ENCODE results near the gene ST8SIA4. TPM values are rescaled to one million over a fixed set of nuclear protein-coding genes. Genes with fewer than 3 reads are reported as not detected.

Gene ST8SIA4
- total RNA-seq, 1 donor from 2014 or later = 0.59 TPM

- no peak for TF ChIP-seq EZH2 (IDR thresholded peaks at IDR 0.05; ENCODE audit: insufficient read depth, low read length)
- TF ChIP-seq CTCF (IDR thresholded peaks at IDR 0.05; ENCODE audit: insufficient read depth, low read depth, low read length) = no peak
- Histone ChIP-seq H2AFZ (ENCODE audit: low read depth, low read length) (no peak overlapping the region), H3K9me3 (ENCODE audit: insufficient read depth, low read depth, low read length) (no peaks in the 10 kb centered on the region), H3K4me3 (ENCODE audit: insufficient read depth, low read depth, low read length) (no peak overlapping the region), H3K79me2 (ENCODE audit: insufficient read depth, low read length) (no peaks in the 10 kb centered on the region), H3K27ac (ENCODE audit: low read depth, low read length) (no peak overlapping the region), H3K36me3 (ENCODE audit: insufficient read depth, low read length) (no peaks in the 10 kb centered on the region), H4K20me1 (ENCODE audit: insufficient read depth, low read length) (no peaks in the 10 kb centered on the region), H3K9ac (ENCODE audit: low read length) (no peak overlapping the region), H3K4me1 (ENCODE audit: insufficient read depth, low read length) (peaks cover 3% of the 10 kb centered on the region), H3K27me3 (ENCODE audit: insufficient read depth, low read length) (no peaks in the 10 kb centered on the region), H3K4me2 (ENCODE audit: low read length) (no peak overlapping the region)
- Mint-ChIP-seq H3K27ac (ENCODE audit: unreplicated experiment) (no peak overlapping the region), H3K4me1 (ENCODE audit: low read depth, unreplicated experiment) (peaks cover 5% of the 10 kb centered on the region), H3K36me3 (ENCODE audit: low read depth, unreplicated experiment) (no peaks in the 10 kb centered on the region), H3K27me3 (ENCODE audit: low read depth, unreplicated experiment) (no peaks in the 10 kb centered on the region), H3K4me3 (ENCODE audit: unreplicated experiment) (no peak overlapping the region), H3K9me3 (ENCODE audit: unreplicated experiment) (no peaks in the 10 kb centered on the region)
- DNase-seq (ENCODE audit: low read depth) (no peak), FAIRE-seq (no peak)
Observed at GRCh38 chr5:100772548-100772947, 130.5 kb downstream of the ST8SIA4 start.

GRCh38 chr5:100772006-100772405, 131.1 kb downstream of the ST8SIA4 start:
- no peaks in the 10 kb centered on the region for H3K36me3 ChIP-seq (ENCODE audit: insufficient read depth, low read length)
- no peak overlapping the region for H2AFZ ChIP-seq (ENCODE audit: low read depth, low read length)
- H4K20me1 ChIP-seq (ENCODE audit: insufficient read depth, low read length) = no peaks in the 10 kb centered on the region
- Mint-ChIP-seq H3K4me1 (ENCODE audit: low read depth, unreplicated experiment) (peaks cover 4% of the 10 kb centered on the region), H3K4me3 (ENCODE audit: unreplicated experiment) (no peak overlapping the region), H3K9me3 (ENCODE audit: unreplicated experiment) (no peaks in the 10 kb centered on the region), H3K27ac (ENCODE audit: unreplicated experiment) (no peak overlapping the region), H3K27me3 (ENCODE audit: low read depth, unreplicated experiment) (no peaks in the 10 kb centered on the region), H3K36me3 (ENCODE audit: low read depth, unreplicated experiment) (no peaks in the 10 kb centered on the region)
- no peak for FAIRE-seq
- H3K4me3 ChIP-seq (ENCODE audit: insufficient read depth, low read depth, low read length) = no peak overlapping the region
- TF ChIP-seq CTCF (IDR thresholded peaks at IDR 0.05; ENCODE audit: insufficient read depth, low read depth, low read length) = no peak
- TF ChIP-seq EZH2 (IDR thresholded peaks at IDR 0.05; ENCODE audit: insufficient read depth, low read length) = no peak
- no peak overlapping the region for H3K4me2 ChIP-seq (ENCODE audit: low read length)
- no peaks in the 10 kb centered on the region for H3K4me1 ChIP-seq (ENCODE audit: insufficient read depth, low read length)
- no peaks in the 10 kb centered on the region for H3K9me3 ChIP-seq (ENCODE audit: insufficient read depth, low read depth, low read length)
- H3K27me3 ChIP-seq (ENCODE audit: insufficient read depth, low read length) = no peaks in the 10 kb centered on the region
- no peak overlapping the region for H3K9ac ChIP-seq (ENCODE audit: low read length)
- H3K79me2 ChIP-seq (ENCODE audit: insufficient read depth, low read length) = no peaks in the 10 kb centered on the region
- no peak for DNase-seq (ENCODE audit: low read depth)
- no peak overlapping the region for H3K27ac ChIP-seq (ENCODE audit: low read depth, low read length)

- no peaks in the 10 kb centered on the region for H3K9me3 Mint-ChIP-seq (ENCODE audit: unreplicated experiment)
- FAIRE-seq = no peak
- H3K36me3 ChIP-seq (ENCODE audit: insufficient read depth, low read length) = no peaks in the 10 kb centered on the region
Observed at GRCh38 chr5:100771181-100771580, 131.9 kb downstream of the ST8SIA4 start.

More at GRCh38 chr5:100771181-100771580, 131.9 kb downstream of the ST8SIA4 start:
- Histone ChIP-seq H3K4me3 (ENCODE audit: insufficient read depth, low read depth, low read length) (no peak overlapping the region), H3K4me1 (ENCODE audit: insufficient read depth, low read length) (no peaks in the 10 kb centered on the region), H3K4me2 (ENCODE audit: low read length) (no peak overlapping the region), H3K79me2 (ENCODE audit: insufficient read depth, low read length) (no peaks in the 10 kb centered on the region), H3K9ac (ENCODE audit: low read length) (no peak overlapping the region), H3K27ac (ENCODE audit: low read depth, low read length) (no peak overlapping the region), H3K9me3 (ENCODE audit: insufficient read depth, low read depth, low read length) (no peaks in the 10 kb centered on the region), H4K20me1 (ENCODE audit: insufficient read depth, low read length) (no peaks in the 10 kb centered on the region), H3K27me3 (ENCODE audit: insufficient read depth, low read length) (no peaks in the 10 kb centered on the region), H2AFZ (ENCODE audit: low read depth, low read length) (no peak overlapping the region)
- Mint-ChIP-seq H3K36me3 (ENCODE audit: low read depth, unreplicated experiment) (no peaks in the 10 kb centered on the region), H3K27me3 (ENCODE audit: low read depth, unreplicated experiment) (no peaks in the 10 kb centered on the region), H3K4me1 (ENCODE audit: low read depth, unreplicated experiment) (no peaks in the 10 kb centered on the region), H3K4me3 (ENCODE audit: unreplicated experiment) (no peak overlapping the region), H3K27ac (ENCODE audit: unreplicated experiment) (no peak overlapping the region)
- TF ChIP-seq EZH2 (IDR thresholded peaks at IDR 0.05; ENCODE audit: insufficient read depth, low read length) = no peak
- TF ChIP-seq CTCF (IDR thresholded peaks at IDR 0.05; ENCODE audit: insufficient read depth, low read depth, low read length) = no peak
- no peak for DNase-seq (ENCODE audit: low read depth)
